ENCODE data around the gene CEACAM18.

The CEACAM18 gene

DNA sequence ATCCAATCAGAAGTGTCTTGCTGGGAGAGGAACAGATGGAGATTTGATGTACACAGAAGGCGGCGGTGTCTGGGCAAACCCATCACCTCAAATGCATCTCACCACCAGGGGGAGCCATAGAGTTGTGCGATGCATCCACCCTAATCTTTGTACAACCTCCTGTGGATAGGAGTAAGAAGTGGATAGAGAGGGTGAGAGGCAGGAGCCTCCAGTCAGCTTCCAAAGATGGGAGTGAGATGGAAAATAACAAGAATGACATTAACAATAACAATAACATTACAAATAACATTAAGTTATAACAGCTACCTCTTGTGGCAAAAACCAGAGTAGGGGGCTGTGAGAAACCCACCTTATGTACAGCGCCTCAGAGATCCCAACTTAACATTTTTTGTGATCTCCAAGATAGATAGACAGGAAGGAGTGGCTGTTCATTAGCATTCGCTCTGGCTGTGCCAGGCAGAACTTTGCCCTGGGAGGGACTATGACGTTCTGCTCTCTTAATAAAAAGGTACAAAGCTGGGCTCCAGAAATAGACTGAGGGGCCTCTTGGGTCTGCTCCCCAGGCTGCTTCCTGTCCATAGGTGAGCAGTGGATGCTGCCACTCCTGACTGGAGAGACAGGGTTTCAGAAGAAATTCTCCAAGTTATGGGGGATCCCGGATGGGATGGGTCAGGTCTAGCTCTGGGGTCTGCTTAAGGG is 5.2 kb upstream of the CEACAM18 start:
- H3K36me3 ChIP-seq (ENCODE audit: control insufficient read depth, insufficient read depth, low read length), result no peaks in the 10 kb centered on the region
- 56 to 64% methylated on average over 4 of the region's 7 CpGs for WGBS, 2 experiments (ENCODE audit: insufficient coverage in 2 of 2)
- peaks cover 1% of the 10 kb centered on the region for H3K4me1 ChIP-seq (ENCODE audit: control insufficient read depth, insufficient read depth, low read length, poor library complexity, severe bottlenecking)
- H3K27ac ChIP-seq (ENCODE audit: low read depth, low read length, severe bottlenecking), result no peak overlapping the region
- no peaks in the 10 kb centered on the region for H3K9me3 ChIP-seq (ENCODE audit: control insufficient read depth, low read length)
- H3K4me3 ChIP-seq (ENCODE audit: extremely low read depth, insufficient read depth, low read length, poor library complexity, severe bottlenecking), result no peak overlapping the region

DNA sequence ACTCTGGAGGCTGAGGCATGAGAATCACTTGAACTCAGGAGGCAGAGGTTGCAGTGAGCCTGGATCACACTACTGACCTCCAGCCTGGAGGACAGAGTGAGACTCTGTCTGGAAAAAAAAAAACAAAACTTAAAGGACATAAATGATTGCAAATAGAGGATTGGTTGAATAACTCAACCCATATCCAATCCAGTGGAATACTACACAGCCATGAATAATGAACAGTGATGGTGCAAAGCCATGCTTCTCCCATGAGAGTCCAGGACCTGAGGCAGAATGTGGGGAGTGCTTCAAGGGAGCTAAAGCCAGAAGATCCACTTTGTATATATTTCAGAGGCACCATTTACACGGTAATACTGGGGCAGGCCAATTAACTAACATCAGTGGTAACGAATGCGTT is 2.2 kb upstream of the CEACAM18 start:
- Histone ChIP-seq H3K4me3 (ENCODE audit: extremely low read depth, insufficient read depth, low read length, poor library complexity, severe bottlenecking) (no peak overlapping the region), H3K27ac (ENCODE audit: low read depth, low read length, severe bottlenecking) (no peak overlapping the region), H3K36me3 (ENCODE audit: control insufficient read depth, insufficient read depth, low read length) (no peaks in the 10 kb centered on the region), H3K9me3 (ENCODE audit: control insufficient read depth, low read length) (no peaks in the 10 kb centered on the region), H3K4me1 (ENCODE audit: control insufficient read depth, insufficient read depth, low read length, poor library complexity, severe bottlenecking) (no peaks in the 10 kb centered on the region)
- WGBS, 2 experiments (ENCODE audit: insufficient coverage in 2 of 2), result 90% methylated on average over 3 of the region's 3 CpGs; no CpG with 5 or more reads in 1 of the 2 experiments

DNA sequence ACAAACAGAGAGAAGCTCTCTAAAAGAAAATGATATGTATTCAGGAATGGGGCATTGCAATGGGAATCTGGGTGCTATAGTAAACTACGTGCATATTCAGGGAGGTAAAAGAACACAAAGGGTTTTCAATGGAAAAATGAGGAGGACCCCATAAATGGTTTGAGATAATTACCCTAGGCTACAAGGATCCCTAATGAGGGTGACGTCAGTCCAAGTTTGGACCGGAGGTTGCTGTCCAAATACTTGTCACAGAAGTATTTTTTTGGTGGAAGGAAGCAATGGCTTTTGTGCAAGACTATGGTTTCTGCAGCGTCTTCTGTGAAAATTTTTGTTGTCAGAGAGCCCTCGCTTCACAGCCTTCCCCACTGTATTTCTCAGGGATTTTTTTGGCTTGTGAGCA is 995 bp upstream of the CEACAM18 start:
- Histone ChIP-seq H3K4me3 (ENCODE audit: extremely low read depth, insufficient read depth, low read length, poor library complexity, severe bottlenecking) (no peak overlapping the region), H3K27ac (ENCODE audit: low read depth, low read length, severe bottlenecking) (no peak overlapping the region), H3K4me1 (ENCODE audit: control insufficient read depth, insufficient read depth, low read length, poor library complexity, severe bottlenecking) (no peaks in the 10 kb centered on the region), H3K9me3 (ENCODE audit: control insufficient read depth, low read length) (no peaks in the 10 kb centered on the region), H3K36me3 (ENCODE audit: control insufficient read depth, insufficient read depth, low read length) (no peaks in the 10 kb centered on the region)
- WGBS, 2 experiments (ENCODE audit: insufficient coverage in 2 of 2), result 64 to 69% methylated on average over 5 of the region's 5 CpGs

DNA sequence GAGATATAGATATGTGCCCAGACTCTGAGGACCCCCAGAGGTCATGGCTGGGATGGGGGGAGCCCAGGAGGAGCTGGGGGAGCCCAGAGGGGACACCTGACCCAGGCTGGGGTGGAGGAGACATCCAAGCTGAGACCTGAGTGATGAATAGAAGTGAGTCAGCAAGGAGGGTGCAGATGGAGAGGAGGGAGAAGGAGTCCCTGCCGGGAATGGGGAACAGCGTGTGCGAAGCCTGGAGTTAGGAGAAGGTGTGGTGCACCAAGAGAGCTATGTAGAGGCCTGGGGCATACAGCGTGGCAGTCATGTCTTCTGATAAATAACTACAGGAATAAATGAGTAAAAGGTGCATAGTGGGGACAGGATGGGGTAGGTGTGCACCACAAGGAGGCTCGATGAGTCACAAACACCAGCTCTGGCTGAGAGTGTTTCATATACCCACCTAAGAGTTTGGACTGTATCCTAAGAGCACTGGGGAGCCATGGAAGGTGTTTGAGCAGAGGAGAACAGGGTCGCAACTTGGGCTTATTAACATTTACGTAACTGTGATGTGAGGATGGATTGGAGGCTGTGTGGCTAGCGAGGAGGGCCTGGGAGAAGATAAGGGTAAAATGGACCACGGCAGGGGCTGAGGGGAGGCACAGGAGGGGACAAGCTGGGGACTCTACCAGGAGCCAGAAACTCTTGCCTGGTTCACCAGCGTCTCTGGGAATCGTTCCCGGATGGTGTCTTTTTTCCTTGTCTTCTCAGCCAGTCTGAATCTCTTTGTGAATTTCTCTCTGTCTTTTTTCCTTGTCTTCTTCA is 1.4 kb downstream of the CEACAM18 start:
- 71 to 75% methylated on average over 12 of the region's 12 CpGs for WGBS, 2 experiments (ENCODE audit: insufficient coverage in 2 of 2)

DNA sequence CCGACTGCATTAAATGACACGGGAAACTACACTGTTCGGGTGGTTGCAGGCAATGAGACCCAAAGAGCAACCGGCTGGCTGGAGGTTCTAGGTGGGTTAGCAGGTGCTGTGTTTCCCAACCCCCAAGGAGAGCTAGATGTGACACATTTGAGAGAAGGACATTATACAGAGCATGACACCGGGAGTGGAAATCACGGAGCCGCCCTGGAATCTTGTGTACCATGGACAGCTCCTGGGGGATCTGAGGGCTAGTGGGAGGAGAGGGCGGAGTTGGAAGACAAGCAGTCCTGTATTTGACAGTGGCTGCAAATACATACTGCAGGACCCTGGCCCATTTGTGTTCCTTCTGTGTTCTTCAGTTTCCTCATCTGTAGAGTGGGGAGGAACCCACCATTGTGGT is 2.3 kb downstream of the CEACAM18 start:
- Histone ChIP-seq H3K27ac (ENCODE audit: low read depth, low read length, severe bottlenecking) (no peak overlapping the region), H3K9me3 (ENCODE audit: control insufficient read depth, low read length) (no peaks in the 10 kb centered on the region), H3K4me1 (ENCODE audit: control insufficient read depth, insufficient read depth, low read length, poor library complexity, severe bottlenecking) (no peaks in the 10 kb centered on the region), H3K36me3 (ENCODE audit: control insufficient read depth, insufficient read depth, low read length) (no peaks in the 10 kb centered on the region), H3K4me3 (ENCODE audit: extremely low read depth, insufficient read depth, low read length, poor library complexity, severe bottlenecking) (no peak overlapping the region)
- WGBS, 2 experiments (ENCODE audit: insufficient coverage in 2 of 2), result 47 to 49% methylated on average over 7 of the region's 8 CpGs

More for the DNA sequence above, 1.4 kb downstream of the CEACAM18 start:
- Histone ChIP-seq H3K9me3 (ENCODE audit: control insufficient read depth, low read length) (no peaks in the 10 kb centered on the region), H3K36me3 (ENCODE audit: control insufficient read depth, insufficient read depth, low read length) (no peaks in the 10 kb centered on the region), H3K4me1 (ENCODE audit: control insufficient read depth, insufficient read depth, low read length, poor library complexity, severe bottlenecking) (no peaks in the 10 kb centered on the region), H3K27ac (ENCODE audit: low read depth, low read length, severe bottlenecking) (no peak overlapping the region), H3K4me3 (ENCODE audit: extremely low read depth, insufficient read depth, low read length, poor library complexity, severe bottlenecking) (no peak overlapping the region)

DNA sequence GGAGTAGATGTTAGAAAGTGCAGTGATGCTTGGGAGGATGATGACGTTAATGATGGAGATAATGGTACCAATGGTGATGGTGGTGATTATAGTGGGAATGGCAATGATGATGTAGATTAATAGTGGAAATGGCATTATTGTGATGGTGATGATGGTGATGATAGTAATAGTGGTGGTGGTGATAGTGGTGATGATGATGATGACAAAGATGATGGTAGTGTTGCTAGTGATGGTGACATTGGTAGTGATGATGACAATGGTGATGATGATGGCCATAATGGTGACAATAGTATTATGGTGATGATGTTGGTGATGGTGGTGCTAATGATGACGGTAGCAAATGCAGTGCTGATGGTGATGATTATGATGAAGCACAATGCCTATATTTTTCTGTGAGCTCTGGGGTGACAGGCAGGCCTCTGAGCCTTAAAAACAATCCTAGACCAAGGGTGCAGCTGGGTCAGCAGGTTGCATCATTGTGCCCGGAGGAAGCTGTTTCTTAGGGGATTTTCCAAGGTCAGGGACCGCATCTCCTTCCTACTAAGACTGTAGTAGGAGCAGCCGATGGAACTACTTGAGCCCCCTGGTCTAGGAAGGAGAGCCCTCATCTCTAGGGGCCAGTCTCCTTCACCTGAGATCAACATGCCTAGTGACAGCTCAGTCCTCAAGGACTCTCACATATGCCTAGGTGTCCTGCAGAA is 7.8 kb downstream of the CEACAM18 start:
- H3K36me3 ChIP-seq (ENCODE audit: control insufficient read depth, insufficient read depth, low read length), result no peaks in the 10 kb centered on the region
- H3K9me3 ChIP-seq (ENCODE audit: control insufficient read depth, low read length), result no peaks in the 10 kb centered on the region
- 66 to 68% methylated on average over 4 to 5 of the region's 5 CpGs for WGBS, 2 experiments (ENCODE audit: insufficient coverage in 2 of 2)
- no peak overlapping the region for H3K4me3 ChIP-seq (ENCODE audit: extremely low read depth, insufficient read depth, low read length, poor library complexity, severe bottlenecking)
- no peaks in the 10 kb centered on the region for H3K4me1 ChIP-seq (ENCODE audit: control insufficient read depth, insufficient read depth, low read length, poor library complexity, severe bottlenecking)
- no peak overlapping the region for H3K27ac ChIP-seq (ENCODE audit: low read depth, low read length, severe bottlenecking)

DNA sequence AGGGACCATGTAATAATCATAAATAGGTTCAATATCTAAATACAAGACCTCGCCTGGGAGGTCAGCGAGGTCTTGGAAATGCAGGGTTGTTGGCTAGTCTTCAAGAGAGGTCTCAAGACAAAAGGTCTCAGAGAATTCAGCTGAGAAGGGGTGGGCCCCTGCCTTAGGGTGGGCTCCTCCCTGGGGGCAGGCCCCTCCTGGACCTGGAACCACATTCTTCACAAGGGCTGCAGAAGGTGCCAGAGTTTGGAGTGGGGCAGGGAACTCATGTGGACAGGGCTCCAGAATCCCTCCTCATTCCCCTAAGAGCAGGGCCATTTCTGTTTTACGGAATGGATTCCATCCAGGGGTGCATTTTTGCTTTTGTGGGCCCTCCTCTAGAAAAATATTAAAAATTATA is 10.2 kb downstream of the CEACAM18 start:
- 60% methylated on average over 2 of the region's 3 CpGs; no CpG with 5 or more reads in 1 of the 2 experiments for WGBS, 2 experiments (ENCODE audit: insufficient coverage in 2 of 2)
- Histone ChIP-seq H3K4me3 (ENCODE audit: extremely low read depth, insufficient read depth, low read length, poor library complexity, severe bottlenecking) (no peak overlapping the region), H3K4me1 (ENCODE audit: control insufficient read depth, insufficient read depth, low read length, poor library complexity, severe bottlenecking) (no peaks in the 10 kb centered on the region), H3K27ac (ENCODE audit: low read depth, low read length, severe bottlenecking) (no peak overlapping the region), H3K9me3 (ENCODE audit: control insufficient read depth, low read length) (no peaks in the 10 kb centered on the region), H3K36me3 (ENCODE audit: control insufficient read depth, insufficient read depth, low read length) (no peaks in the 10 kb centered on the region)

DNA sequence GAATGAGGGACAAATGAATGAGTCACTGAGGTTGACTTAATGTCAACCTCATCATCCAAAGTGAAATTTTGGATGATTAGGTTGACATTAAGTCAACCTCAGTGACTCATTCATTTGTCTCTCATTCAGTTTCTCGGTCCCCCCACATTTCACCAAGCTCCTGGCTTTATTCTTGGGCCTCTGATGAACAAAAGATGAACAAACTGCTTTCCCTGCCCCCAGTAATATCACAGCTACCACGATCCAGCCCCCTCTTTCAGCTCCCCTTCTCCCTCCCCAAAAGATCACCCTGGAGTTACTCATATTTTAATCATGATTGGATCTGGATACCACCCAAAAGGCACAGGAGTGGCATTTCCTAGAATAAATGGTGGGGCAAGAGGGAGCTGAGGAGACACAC is 10.8 kb downstream of the CEACAM18 start:
- no peaks in the 10 kb centered on the region for H3K36me3 ChIP-seq (ENCODE audit: control insufficient read depth, insufficient read depth, low read length)
- H3K4me3 ChIP-seq (ENCODE audit: extremely low read depth, insufficient read depth, low read length, poor library complexity, severe bottlenecking), result no peak overlapping the region
- 20 to 60% methylated on average over 1 of the region's 2 CpGs for WGBS, 2 experiments (ENCODE audit: insufficient coverage in 2 of 2)
- H3K4me1 ChIP-seq (ENCODE audit: control insufficient read depth, insufficient read depth, low read length, poor library complexity, severe bottlenecking), result no peaks in the 10 kb centered on the region
- no peak overlapping the region for H3K27ac ChIP-seq (ENCODE audit: low read depth, low read length, severe bottlenecking)
- H3K9me3 ChIP-seq (ENCODE audit: control insufficient read depth, low read length), result no peaks in the 10 kb centered on the region

DNA sequence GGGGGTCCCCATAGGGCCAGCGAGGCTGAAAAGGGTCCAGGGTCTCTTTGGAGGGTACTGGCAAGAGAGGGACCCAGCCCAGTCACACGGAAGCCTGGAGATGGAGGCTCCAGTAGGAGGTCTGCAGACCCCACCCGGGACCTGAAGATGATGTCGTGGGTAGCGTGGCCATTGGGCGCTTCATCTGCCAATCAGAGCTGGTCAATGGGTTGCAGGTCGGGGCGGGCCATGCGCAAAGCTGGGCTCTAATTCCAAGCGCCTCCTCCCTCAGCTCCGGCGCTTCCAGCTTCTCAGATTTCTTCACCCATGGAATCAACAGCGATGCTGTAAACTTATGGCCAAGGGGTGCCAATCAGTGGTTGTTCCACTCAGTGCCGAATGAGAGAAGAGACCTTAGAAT is 12.3 kb downstream of the CEACAM18 start:
- Histone ChIP-seq H3K36me3 (ENCODE audit: control insufficient read depth, insufficient read depth, low read length) (no peaks in the 10 kb centered on the region), H3K4me3 (ENCODE audit: extremely low read depth, insufficient read depth, low read length, poor library complexity, severe bottlenecking) (no peak overlapping the region), H3K9me3 (ENCODE audit: control insufficient read depth, low read length) (no peaks in the 10 kb centered on the region), H3K4me1 (ENCODE audit: control insufficient read depth, insufficient read depth, low read length, poor library complexity, severe bottlenecking) (no peaks in the 10 kb centered on the region), H3K27ac (ENCODE audit: low read depth, low read length, severe bottlenecking) (no peak overlapping the region)
- 73 to 74% methylated on average over 12 to 14 of the region's 14 CpGs for WGBS, 2 experiments (ENCODE audit: insufficient coverage in 2 of 2)

DNA sequence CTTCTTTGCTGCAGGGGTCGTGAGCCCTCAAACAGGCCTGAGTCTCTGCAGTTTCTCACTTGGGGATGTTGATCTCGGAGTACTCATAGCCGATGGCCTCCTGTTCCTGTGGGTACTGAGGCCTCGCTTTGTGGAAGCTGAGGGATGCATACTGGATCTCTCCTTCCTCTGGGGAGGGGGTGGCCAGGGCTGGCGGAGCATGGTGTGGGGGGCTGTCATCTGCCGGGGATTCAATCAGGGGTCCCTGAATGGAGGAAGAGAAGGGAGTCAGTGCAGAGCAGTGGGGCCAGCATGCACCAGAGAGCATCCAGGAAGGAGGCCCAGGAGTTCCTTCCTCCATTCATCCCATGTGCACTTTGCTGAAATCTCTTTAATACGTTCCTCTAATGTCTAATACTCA is 13.2 kb downstream of the CEACAM18 start:
- Histone ChIP-seq H3K4me3 (ENCODE audit: extremely low read depth, insufficient read depth, low read length, poor library complexity, severe bottlenecking) (no peak overlapping the region), H3K9me3 (ENCODE audit: control insufficient read depth, low read length) (no peaks in the 10 kb centered on the region), H3K27ac (ENCODE audit: low read depth, low read length, severe bottlenecking) (no peak overlapping the region), H3K4me1 (ENCODE audit: control insufficient read depth, insufficient read depth, low read length, poor library complexity, severe bottlenecking) (no peaks in the 10 kb centered on the region), H3K36me3 (ENCODE audit: control insufficient read depth, insufficient read depth, low read length) (no peaks in the 10 kb centered on the region)
- 64 to 72% methylated on average over 2 to 5 of the region's 7 CpGs for WGBS, 2 experiments (ENCODE audit: insufficient coverage in 2 of 2)

All from mesodermal cell (in vitro differentiated cells).